K562 (cell line): ENCODE results near the gene S100A3. TPM values are rescaled to one million over a fixed set of nuclear protein-coding genes. Genes with fewer than 3 reads are reported as not detected.
A peak's percentile ranks its signal among the peaks of the same experiment; 100 is the strongest.

ENCODE experiments used
- ATAC-seq: fragments of 200-7000 bp; cut with Tn5 transposase; 3 replicates; pipeline ENCODE4 v1.9.1; 2020; ENCODE audit warnings: moderate library complexity
- BruUV-seq: library from RNA; stranded (reverse); fragments of 400-500 nt; replicated peaks from 2 replicates; lab custom pipeline; 2021; lab: Mats Ljungman, UMichigan
- CTCF ChIA-PET: fragments of 300-600 bp; formaldehyde crosslinking; extraction: SDS; loops from one replicate; lab custom pipeline; 2021; ENCODE audit warnings: low intra/inter-chr PET ratio; lab: Yijun Ruan, JAX
- POLR2A ChIA-PET: fragments of 300-600, 350-650 bp; sonication (Branson Sonifier 250); formaldehyde crosslinking; extraction: SDS; loops from one replicate; lab custom pipeline; 2021; ENCODE audit warnings: antibody characterized with exemption, inconsistent platforms; lab: Yijun Ruan, JAX
- DNase-seq, 4 experiments: peaks; one replicate each; pipeline versions ENCODE4 v3.0.0 to v3.0.0-alpha.2; 2011 to 2018; ENCODE audit warnings: low spot score in 3 of 4, mixed read lengths in 3 of 4; ENCODE audit errors: extremely low read depth in 1 of 4
- FAIRE-seq: peaks from 2 replicates; lab custom pipeline; 2011; peaks lifted over from hg19 to GRCh38; lab: Jason Lieb, UNC
- H2AFZ ChIP-seq: 2 replicates; pipeline ENCODE4 v1.6.0; 2011; ENCODE audit warnings: low read depth, low read length, control low read depth, inconsistent platforms
- H3K27ac ChIP-seq: fragments of 200-600 bp; 3 replicates; pipeline ENCODE4 v1.8.0; 2011; ENCODE audit warnings: low read depth, mild to moderate bottlenecking, control low read depth, inconsistent platforms, low read length, moderate library complexity, mixed read lengths; ENCODE audit errors: extremely low read depth
- H3K27me3 ChIP-seq, 2 experiments: fragments of 300-600 bp in 1 of 2; 2 replicates in 1 of 2; 3 replicates in 1 of 2; pipeline versions ENCODE4 v1.6.0 to v1.8.0; 2011; ENCODE audit warnings: inconsistent platforms in 2 of 2, low read length in 2 of 2, mild to moderate bottlenecking in 1 of 2, mixed read lengths in 1 of 2, moderate library complexity in 1 of 2; ENCODE audit not compliant: control insufficient read depth in 2 of 2, insufficient read depth in 2 of 2
- H3K36me3 ChIP-seq: fragments of 300-600 bp; 3 replicates; pipeline ENCODE4 v1.8.0; 2011; ENCODE audit warnings: mild to moderate bottlenecking, low read length, inconsistent platforms; ENCODE audit not compliant: control insufficient read depth, insufficient read depth
- H3K4me1 ChIP-seq, 2 experiments: fragments of 200-600 bp in 1 of 2; replicated peaks in 1 of 2; 2 replicates in 1 of 2; 3 replicates in 1 of 2; pipeline versions ENCODE4 v1.5.1 to v1.8.0; 2011; ENCODE audit warnings: inconsistent platforms in 2 of 2, low read length in 2 of 2, mild to moderate bottlenecking in 1 of 2, mixed read lengths in 1 of 2, moderate library complexity in 1 of 2; ENCODE audit not compliant: control insufficient read depth in 2 of 2, insufficient read depth in 2 of 2
- H3K4me2 ChIP-seq: 2 replicates; pipeline ENCODE4 v1.6.1; 2011; ENCODE audit warnings: low read length, control low read depth, inconsistent platforms, mixed read lengths; ENCODE audit not compliant: insufficient read depth
- H3K4me3 ChIP-seq: fragments of 200-600 bp; sonication (generic), shearing (Covaris generic); 2 replicates; pipeline ENCODE4 v1.5.1; 2016; ENCODE audit warnings: control low read depth, inconsistent platforms
- H3K79me2 ChIP-seq: fragments of 200-600 bp; 3 replicates; pipeline ENCODE4 v1.8.0; 2011; ENCODE audit warnings: low read length, inconsistent platforms; ENCODE audit not compliant: control insufficient read depth, insufficient read depth
- H3K9ac ChIP-seq, 2 experiments: 2 replicates each; pipeline versions ENCODE4 v1.6.0 to v1.6.1; 2011; ENCODE audit warnings: low read depth in 2 of 2, low read length in 2 of 2, control low read depth in 1 of 2, inconsistent platforms in 1 of 2, mild to moderate bottlenecking in 1 of 2, mixed read lengths in 1 of 2; ENCODE audit not compliant: insufficient read depth in 1 of 2
- H3K9me1 ChIP-seq: one replicate; pipeline ENCODE4 v1.6.0; 2011; ENCODE audit warnings: inconsistent platforms, mild to moderate bottlenecking, low read length, moderate library complexity; ENCODE audit not compliant: control insufficient read depth, insufficient read depth
- H3K9me3 ChIP-seq: replicated peaks from 2 replicates; pipeline ENCODE4 v1.5.1; 2011; ENCODE audit warnings: low read depth, low read length, inconsistent platforms; ENCODE audit not compliant: control insufficient read depth, insufficient read depth
- H4K20me1 ChIP-seq: replicated peaks from 2 replicates; pipeline ENCODE4 v1.6.1; 2011; ENCODE audit warnings: low read length, inconsistent platforms, mixed read lengths; ENCODE audit not compliant: control insufficient read depth, insufficient read depth
- CREM ChIP-seq: IDR thresholded peaks from 2 replicates; pipeline ENCODE4 v1.6.1; 2014; ENCODE audit warnings: antibody characterized with exemption, low read depth
- GTF2A2 ChIP-seq: IDR thresholded peaks from 2 replicates; pipeline ENCODE4 v1.6.1; 2016; ENCODE audit warnings: mild to moderate bottlenecking, missing genetic modification characterization, missing compliant biosample characterization
- SPI1 ChIP-seq: IDR thresholded peaks from 2 replicates; pipeline ENCODE4 v1.6.1; 2011; ENCODE audit warnings: low read depth, low read length, control low read depth, borderline replicate concordance
- ZNF584 ChIP-seq: fragments of 200-800 bp; sonication (Bioruptor generic); IDR thresholded peaks from 2 replicates; pipeline ENCODE4 v1.6.1; 2016; ENCODE audit warnings: low read depth, mild to moderate bottlenecking, missing genetic modification characterization, missing compliant biosample characterization
- WGBS: fragments of 100-300 bp; shearing (Covaris generic); methylation state at CpG from one replicate; pipeline ENCODE4 v1.1.6; 2016; ENCODE audit warnings: low coverage, mixed read lengths; ENCODE audit not compliant: insufficient coverage; ENCODE audit errors: missing lambda C conversion rate; 5-methylcytosine and 5-hydroxymethylcytosine counted together
- in situ Hi-C: fragments of 300-500 bp; cut with MboI; formaldehyde crosslinking; loops from 4 replicates; pipeline ENCODE4 v1.15.0; 2018; ENCODE audit warnings: inconsistent platforms, mixed read lengths
- intact Hi-C: fragments of 100-400 bp; cut with micrococcal nuclease; formaldehyde crosslinking; loops from 2 replicates; pipeline ENCODE4 v1.14.2; 2022
- polyA plus RNA-seq, 8 experiments: library from polyadenylated mRNA; depleted of rRNA in 4 of 8; stranded (reverse) in 5 of 8; unstranded in 3 of 8; fragments of >200 nt; fragmentation: Nextera tagmentation in 2 of 8; fragmentation: Illumina TruSeq in 1 of 8; extraction: Ambion mirVana in 2 of 8; extraction: Trizol in 1 of 8; gene quantifications; 2 replicates each; pipeline versions ENCODE4 v1.2.1 to v1.2.3, GENCODE V29; 2011 to 2014; ENCODE audit warnings: inconsistent platforms in 1 of 8, missing spikeins in 1 of 8
- total RNA-seq, 7 experiments: library from RNA; depleted of rRNA in 6 of 7; stranded (reverse); fragments of >200 nt in 6 of 7; fragmentation: Illumina TruSeq in 2 of 7; extraction: Trizol in 2 of 7; gene quantifications; 2 replicates each; pipeline versions ENCODE4 v1.2.1 to v1.2.3, GENCODE V29; 2011 to 2021; ENCODE audit warnings: low replicate concordance in 1 of 7

S100A3 gene
- total and polyA plus RNA-seq, 9 of the 15 experiments (the other 6 are each of a cell fraction or from before 2014, with no cell fraction given), result 0.08 to 1.7 (median 0.18) TPM; not detected in 4

DNA sequence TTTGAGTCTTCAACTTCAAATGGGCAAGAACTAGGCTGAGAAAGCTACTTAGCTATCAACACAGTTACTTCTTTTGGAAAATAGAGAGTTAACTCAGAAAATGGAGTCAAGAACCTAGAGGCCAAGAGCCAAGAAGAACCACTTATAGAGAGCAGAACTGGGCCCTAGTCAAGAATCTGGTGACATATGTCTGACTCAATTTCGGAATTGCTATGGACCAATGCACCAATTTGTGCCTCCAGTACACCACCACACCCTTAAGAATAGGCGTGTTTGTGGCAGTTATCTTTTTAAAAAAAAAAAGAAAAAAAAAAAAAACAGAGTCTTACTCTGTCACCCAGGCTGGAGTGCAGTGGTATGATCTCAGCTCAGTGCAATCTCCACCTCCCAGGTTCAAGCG is 8.8 kb upstream of the S100A3 start:
- in situ Hi-C loops, result no loop called here
- ChIA-PET POLR2A (interaction anchor here (0.6 kb wide), 1 partner anchor 18 kb away, joined by 3 read pairs; no protein-coding TSS in a partner anchor), CTCF (no interaction called here)
- H4K20me1 ChIP-seq, result no peaks in the 10 kb centered on the region
- FAIRE-seq (no peak), ATAC-seq (no peak)
- 54% methylated on average over 3 of the region's 3 CpGs for WGBS
- H3K9me1 ChIP-seq, result no peaks in the 10 kb centered on the region
- no peaks in the 10 kb centered on the region for H3K9me3 ChIP-seq
- H3K27ac ChIP-seq, result no peak overlapping the region
- no TSS peak for BruUV-seq
- TF ChIP-seq CREM (no peak), ZNF584 (CRISPR knock-in tag) (peak; percentile 99)
- TF ChIP-seq, all 486 proteins: peak for 1
- Histone ChIP-seq H3K4me1 (peaks cover 7 to 9% of the 10 kb centered on the region in 2 experiments; a peak in 3 of 5 replicates), H3K9ac (no peak overlapping the region), H3K36me3 (no peaks in the 10 kb centered on the region), H3K27me3 (no peaks in the 10 kb centered on the region), H2AFZ (no peak overlapping the region), H3K4me2 (no peak overlapping the region), H3K79me2 (no peaks in the 10 kb centered on the region), H3K4me3 (no peak overlapping the region)
- no peak for DNase-seq
- intact Hi-C loops, result no loop called here

GRCh38 chr1:153556348-153556747 is 7.3 kb upstream of the S100A3 start:
- FAIRE-seq, result no peak
- DNase-seq, result no peak
- Histone ChIP-seq H3K4me3 (no peak overlapping the region), H3K4me1 (peaks cover 7 to 13% of the 10 kb centered on the region in 2 experiments; a peak in 3 of 5 replicates), H3K9ac (no peak overlapping the region), H3K9me1 (no peaks in the 10 kb centered on the region), H4K20me1 (no peaks in the 10 kb centered on the region), H3K79me2 (no peaks in the 10 kb centered on the region), H2AFZ (no peak overlapping the region), H3K4me2 (no peak overlapping the region), H3K27ac (no peak overlapping the region), H3K27me3 (no peaks in the 10 kb centered on the region), H3K9me3 (no peaks in the 10 kb centered on the region), H3K36me3 (no peaks in the 10 kb centered on the region)
- ATAC-seq, result no peak
- peak; percentile 34; the same call in 1 of the 2 replicates for TF ChIP-seq SPI1
- TF ChIP-seq GTF2A2, result no peak
- in situ Hi-C loops, result no loop called here
- ChIA-PET CTCF (interaction anchor here (0.7 kb wide), 1 partner anchor 61 kb away, joined by 4 read pairs; no protein-coding TSS in a partner anchor), POLR2A (interaction anchor here (1.0 kb wide), 1 partner anchor 18 kb away, joined by 3 read pairs; no protein-coding TSS in a partner anchor)
- intact Hi-C loops, result no loop called here
- BruUV-seq, result no TSS peak
- WGBS, result 40% methylated on average over 1 of the region's 1 CpG
